SK-N-SH (cell line): Measurements from ENCODE around the gene EFCAB7. TPM values are rescaled to one million over a fixed set of nuclear protein-coding genes. Genes with fewer than 3 reads are reported as not detected.

Experiments
- CTCF ChIA-PET: fragments of 300-600, 350-600 bp; formaldehyde crosslinking; extraction: SDS; loops from one replicate; lab custom pipeline; 2021; lab: Yijun Ruan, JAX
- POLR2A ChIA-PET: fragments of 350-600 bp; sonication (Branson Sonifier 250); formaldehyde crosslinking; extraction: SDS; loops from one replicate; lab custom pipeline; 2020; ENCODE audit warnings: antibody characterized with exemption, inconsistent platforms; lab: Yijun Ruan, JAX
- DNase-seq: peaks from one replicate; pipeline ENCODE4 v3.0.0; 2012
- H2AFZ ChIP-seq: fragments of 200-600 bp; sonication (generic); 2 replicates; pipeline ENCODE4 v1.8.1; 2016; ENCODE audit warnings: antibody characterized with exemption, mild to moderate bottlenecking, low read depth
- H3F3A ChIP-seq: fragments of 200-600 bp; sonication (generic); replicated peaks from 2 replicates; pipeline ENCODE3; 2016; ENCODE audit warnings: antibody characterized with exemption, mild to moderate bottlenecking; ENCODE audit not compliant: insufficient read depth
- H3K27ac ChIP-seq, 2 experiments: fragments of 200-500 bp in 1 of 2; fragments of 200-600 bp in 1 of 2; sonication (Bioruptor generic) in 1 of 2; sonication (generic), shearing (Covaris generic) in 1 of 2; 2 replicates each; pipeline versions ENCODE4 v1.5.1 to v1.6.1; 2014 to 2016; ENCODE audit warnings: low read depth in 2 of 2, inconsistent platforms in 1 of 2, low read length in 1 of 2, mild to moderate bottlenecking in 1 of 2, mixed read lengths in 1 of 2
- H3K27me3 ChIP-seq: fragments of 200-600 bp; sonication (generic), shearing (Covaris generic); 2 replicates; pipeline ENCODE4 v1.6.1; 2016; ENCODE audit warnings: mixed run types; ENCODE audit not compliant: insufficient read depth
- H3K36me3 ChIP-seq, 2 experiments: fragments of 200-500 bp in 1 of 2; fragments of 200-600 bp in 1 of 2; sonication (Bioruptor generic) in 1 of 2; sonication (generic) in 1 of 2; replicated peaks in 1 of 2; 2 replicates each; pipeline versions ENCODE3 to v1.5.1; 2014 to 2016; ENCODE audit warnings: low read length in 1 of 2, mild to moderate bottlenecking in 1 of 2; ENCODE audit not compliant: insufficient read depth in 2 of 2, control insufficient read depth in 1 of 2
- H3K4me1 ChIP-seq, 2 experiments: fragments of 200-500 bp in 1 of 2; fragments of 200-600 bp in 1 of 2; sonication (Bioruptor generic) in 1 of 2; sonication (generic), shearing (Covaris generic) in 1 of 2; 2 replicates each; pipeline versions ENCODE4 v1.5.1 to v1.6.1; 2014 to 2016; ENCODE audit warnings: low read depth in 1 of 2, low read length in 1 of 2, mixed run types in 1 of 2; ENCODE audit not compliant: insufficient read depth in 2 of 2, control insufficient read depth in 1 of 2
- H3K4me2 ChIP-seq: fragments of 200-600 bp; sonication (generic), shearing (Covaris generic); 2 replicates; pipeline ENCODE4 v1.6.1; 2017; ENCODE audit warnings: mixed run types
- H3K4me3 ChIP-seq, 2 experiments: fragments of 200-500 bp in 1 of 2; fragments of 200-600 bp in 1 of 2; sonication (Bioruptor generic) in 1 of 2; sonication (generic), shearing (Covaris generic) in 1 of 2; 2 replicates each; pipeline versions ENCODE4 v1.5.1 to v1.8.1; 2014 to 2016; ENCODE audit warnings: low read depth in 2 of 2, inconsistent platforms in 1 of 2, low read length in 1 of 2, mild to moderate bottlenecking in 1 of 2, mixed read lengths in 1 of 2, moderate library complexity in 1 of 2
- H3K79me2 ChIP-seq: fragments of 200-600 bp; sonication (generic); 2 replicates; pipeline ENCODE4 v1.8.1; 2017; ENCODE audit warnings: mild to moderate bottlenecking; ENCODE audit not compliant: insufficient read depth
- H3K9ac ChIP-seq: fragments of 200-600 bp; sonication (generic); 2 replicates; pipeline ENCODE4 v1.6.1; 2017; ENCODE audit warnings: mixed run types
- H3K9me2 ChIP-seq: fragments of 200-600 bp; sonication (generic); 2 replicates; pipeline ENCODE4 v1.6.1; 2017; ENCODE audit warnings: mixed run types
- H3K9me3 ChIP-seq: fragments of 200-600 bp; sonication (generic); 2 replicates; pipeline ENCODE4 v1.6.1; 2017; ENCODE audit warnings: mixed run types, mild to moderate bottlenecking, moderate library complexity
- H4K20me1 ChIP-seq: fragments of 200-600 bp; sonication (generic); 2 replicates; pipeline ENCODE4 v1.6.1; 2017; ENCODE audit warnings: mild to moderate bottlenecking, mixed run types; ENCODE audit not compliant: insufficient read depth
- CHD2 ChIP-seq: fragments of 150-350 bp; IDR thresholded peaks from 2 replicates; pipeline ENCODE4 v1.6.1; 2018; ENCODE audit warnings: low read length; ENCODE audit not compliant: partially characterized antibody
- EP300 ChIP-seq, 2 experiments: IDR thresholded peaks; 2 replicates each; pipeline versions ENCODE4 v1.4.0 to v1.6.1; 2012; ENCODE audit warnings: borderline replicate concordance in 1 of 2, low read depth in 1 of 2, low read length in 1 of 2
- EZH2phosphoT487 ChIP-seq: fragments of 200-600 bp; sonication (generic); IDR thresholded peaks from 2 replicates; pipeline ENCODE4 v1.6.1; 2017; ENCODE audit warnings: low read depth, mixed run types, mild to moderate bottlenecking, antibody characterized with exemption, moderate library complexity, borderline replicate concordance
- FOXM1 ChIP-seq: IDR thresholded peaks from 2 replicates; pipeline ENCODE4 v1.4.0; 2012; ENCODE audit warnings: low read depth, mild to moderate bottlenecking
- JUND ChIP-seq: IDR thresholded peaks from 2 replicates; pipeline ENCODE4 v1.4.0; 2012
- MAX ChIP-seq: IDR thresholded peaks from 2 replicates; pipeline ENCODE4 v1.4.0; 2012; ENCODE audit warnings: low read depth
- MXI1 ChIP-seq: IDR thresholded peaks from 2 replicates; pipeline ENCODE4 v1.6.1; 2012; ENCODE audit warnings: mild to moderate bottlenecking, low read depth, low read length, improper control_type of control experiment
- NFIC ChIP-seq: IDR thresholded peaks from 2 replicates; pipeline ENCODE4 v1.4.0; 2012; ENCODE audit warnings: borderline replicate concordance
- NRF1 ChIP-seq: IDR thresholded peaks from 2 replicates; pipeline ENCODE4 v1.6.1; 2012; ENCODE audit warnings: low read depth, mild to moderate bottlenecking, low read length
- POLR2AphosphoS5 ChIP-seq: IDR thresholded peaks from 2 replicates; pipeline ENCODE4 v1.6.1; 2012; ENCODE audit warnings: low read depth, low read length
- REST ChIP-seq: IDR thresholded peaks from 2 replicates; pipeline ENCODE4 v1.6.1; 2012; ENCODE audit warnings: mild to moderate bottlenecking, low read depth, low read length, moderate library complexity
- TAF1 ChIP-seq: IDR thresholded peaks from 2 replicates; pipeline ENCODE4 v1.6.1; 2012; ENCODE audit warnings: low read depth, mild to moderate bottlenecking, low read length, moderate library complexity, borderline replicate concordance
- TCF12 ChIP-seq: IDR thresholded peaks from 2 replicates; pipeline ENCODE4 v1.4.0; 2012
- USF2 ChIP-seq: fragments of 150-350 bp; IDR thresholded peaks from 2 replicates; pipeline ENCODE4 v1.6.1; 2017; ENCODE audit warnings: antibody characterized with exemption, low read length, low read depth, borderline replicate concordance
- WGBS: methylation state at CpG from one replicate; pipeline ENCODE4 v1.1.6; 2017; ENCODE audit warnings: low lambda C conversion rate; 5-methylcytosine and 5-hydroxymethylcytosine counted together
- polyA plus RNA-seq, 3 experiments: library from polyadenylated mRNA; depleted of rRNA; stranded (reverse); fragments of >200 nt; gene quantifications; 2 replicates each; pipeline ENCODE4 v1.2.3, GENCODE V29; 2012
- TF ChIP-seq, protein P1 (sequence below): fragments of 200-600 bp; sonication (generic); IDR thresholded peaks from 2 replicates; pipeline ENCODE4 v1.6.1; 2017; ENCODE audit warnings: antibody characterized with exemption, mild to moderate bottlenecking, moderate library complexity
- TF ChIP-seq, protein P2 (sequence below): fragments of 150-350 bp; IDR thresholded peaks from 2 replicates; pipeline ENCODE4 v1.6.1; 2016; ENCODE audit warnings: mild to moderate bottlenecking, low read depth, low read length

The EFCAB7 gene
- polyA plus RNA-seq, 1 of the 3 experiments (the other 2 are of a cell fraction) = 2.4 TPM

GRCh38 chr1:63601061-63601460 is 77.7 kb downstream of the EFCAB7 start:
- POLR2A ChIA-PET = no interaction called here
- H3K4me1 ChIP-seq = peaks cover 0 to 7% of the 10 kb centered on the region in 2 experiments; a peak in 1 of 4 replicates
- H3K9me3 ChIP-seq = no peaks in the 10 kb centered on the region
- H4K20me1 ChIP-seq = peaks cover 3% of the 10 kb centered on the region; the same call in 1 of the 2 replicates
- CTCF ChIA-PET = no interaction called here
- no peaks in the 10 kb centered on the region for H3K9me2 ChIP-seq
- H3K9ac ChIP-seq = no peak overlapping the region
- no peak overlapping the region for H3K4me3 ChIP-seq
- no peak for DNase-seq
- H3K79me2 ChIP-seq = peaks cover 28% of the 10 kb centered on the region; the same call in 1 of the 2 replicates
- 93% methylated on average over 3 of the region's 3 CpGs for WGBS
- H3K36me3 ChIP-seq = peaks cover 0 to 5% of the 10 kb centered on the region in 2 experiments
- H3K4me2 ChIP-seq = no peak overlapping the region
- H3F3A ChIP-seq = no peaks in the 10 kb centered on the region
- H3K27ac ChIP-seq = no peak overlapping the region
- H3K27me3 ChIP-seq = no peaks in the 10 kb centered on the region
- H2AFZ ChIP-seq = no peak overlapping the region
- no peak for TF ChIP-seq USF2
- TF ChIP-seq EZH2phosphoT487 = no peak
- no peak for TF ChIP-seq POLR2AphosphoS5
- TF ChIP-seq NRF1 = no peak

GRCh38 chr1:63601463-63601862 is 78.1 kb downstream of the EFCAB7 start:
- H3K27ac ChIP-seq = no peak overlapping the region
- peaks cover 3% of the 10 kb centered on the region; the same call in 1 of the 2 replicates for H4K20me1 ChIP-seq
- CTCF ChIA-PET = no interaction called here
- no peak for TF ChIP-seq MAX
- no peak for TF ChIP-seq CHD2
- TF ChIP-seq MXI1 = no peak
- no peak for TF ChIP-seq JUND
- TF ChIP-seq REST = no peak
- no peak for TF ChIP-seq FOXM1
- no peak for TF ChIP-seq NFIC
- TF ChIP-seq, protein P1, sequence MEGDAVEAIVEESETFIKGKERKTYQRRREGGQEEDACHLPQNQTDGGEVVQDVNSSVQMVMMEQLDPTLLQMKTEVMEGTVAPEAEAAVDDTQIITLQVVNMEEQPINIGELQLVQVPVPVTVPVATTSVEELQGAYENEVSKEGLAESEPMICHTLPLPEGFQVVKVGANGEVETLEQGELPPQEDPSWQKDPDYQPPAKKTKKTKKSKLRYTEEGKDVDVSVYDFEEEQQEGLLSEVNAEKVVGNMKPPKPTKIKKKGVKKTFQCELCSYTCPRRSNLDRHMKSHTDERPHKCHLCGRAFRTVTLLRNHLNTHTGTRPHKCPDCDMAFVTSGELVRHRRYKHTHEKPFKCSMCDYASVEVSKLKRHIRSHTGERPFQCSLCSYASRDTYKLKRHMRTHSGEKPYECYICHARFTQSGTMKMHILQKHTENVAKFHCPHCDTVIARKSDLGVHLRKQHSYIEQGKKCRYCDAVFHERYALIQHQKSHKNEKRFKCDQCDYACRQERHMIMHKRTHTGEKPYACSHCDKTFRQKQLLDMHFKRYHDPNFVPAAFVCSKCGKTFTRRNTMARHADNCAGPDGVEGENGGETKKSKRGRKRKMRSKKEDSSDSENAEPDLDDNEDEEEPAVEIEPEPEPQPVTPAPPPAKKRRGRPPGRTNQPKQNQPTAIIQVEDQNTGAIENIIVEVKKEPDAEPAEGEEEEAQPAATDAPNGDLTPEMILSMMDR = no peak
- no peak for TF ChIP-seq EP300 (IDR thresholded peaks at IDR 0.05; ENCODE audit: borderline replicate concordance in 1 of 2, low read depth in 1 of 2, low read length in 1 of 2)
- no peak for TF ChIP-seq TAF1
- no peak for TF ChIP-seq EZH2phosphoT487
- no peak for TF ChIP-seq TCF12
- no peak for TF ChIP-seq POLR2AphosphoS5
- TF ChIP-seq, protein P2, sequence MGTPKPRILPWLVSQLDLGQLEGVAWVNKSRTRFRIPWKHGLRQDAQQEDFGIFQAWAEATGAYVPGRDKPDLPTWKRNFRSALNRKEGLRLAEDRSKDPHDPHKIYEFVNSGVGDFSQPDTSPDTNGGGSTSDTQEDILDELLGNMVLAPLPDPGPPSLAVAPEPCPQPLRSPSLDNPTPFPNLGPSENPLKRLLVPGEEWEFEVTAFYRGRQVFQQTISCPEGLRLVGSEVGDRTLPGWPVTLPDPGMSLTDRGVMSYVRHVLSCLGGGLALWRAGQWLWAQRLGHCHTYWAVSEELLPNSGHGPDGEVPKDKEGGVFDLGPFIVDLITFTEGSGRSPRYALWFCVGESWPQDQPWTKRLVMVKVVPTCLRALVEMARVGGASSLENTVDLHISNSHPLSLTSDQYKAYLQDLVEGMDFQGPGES = no peak
- H3K79me2 ChIP-seq = peaks cover 24% of the 10 kb centered on the region; the same call in 1 of the 2 replicates
- H3K36me3 ChIP-seq = peaks cover 0 to 5% of the 10 kb centered on the region in 2 experiments
- no peaks in the 10 kb centered on the region for H3K9me3 ChIP-seq
- POLR2A ChIA-PET = no interaction called here
- H3K9ac ChIP-seq = no peak overlapping the region
- H3K9me2 ChIP-seq = no peaks in the 10 kb centered on the region
- peaks cover 0 to 7% of the 10 kb centered on the region in 2 experiments; a peak in 1 of 4 replicates for H3K4me1 ChIP-seq
- H2AFZ ChIP-seq = no peak overlapping the region
- no peak overlapping the region for H3K4me3 ChIP-seq
- no peak for DNase-seq
- no peak overlapping the region for H3K4me2 ChIP-seq
- 91% methylated on average over 4 of the region's 4 CpGs for WGBS
- no peaks in the 10 kb centered on the region for H3K27me3 ChIP-seq
- H3F3A ChIP-seq = no peaks in the 10 kb centered on the region
